Mesenchymal stem cell (in vitro differentiated cells and primary cell): ENCODE results near the gene ARL4D.

Source experiments
- DNase-seq: peaks from one replicate; pipeline ENCODE4 v3.0.0-alpha.2; 2013
- H2AFZ ChIP-seq: one replicate; pipeline ENCODE4 v1.6.1; 2013; ENCODE audit warnings: low read depth, mild to moderate bottlenecking, control low read depth, inconsistent platforms, low read length, moderate library complexity
- H2AK5ac ChIP-seq: 2 replicates; pipeline ENCODE4 v1.6.1; 2013; ENCODE audit warnings: low read length, moderate library complexity, mild to moderate bottlenecking, inconsistent platforms; ENCODE audit not compliant: severe bottlenecking
- H2BK120ac ChIP-seq: one replicate; pipeline ENCODE4 v1.6.1; 2013; ENCODE audit warnings: low read depth, mild to moderate bottlenecking, inconsistent platforms, low read length, moderate library complexity
- H2BK12ac ChIP-seq, 2 experiments: one replicate each; pipeline ENCODE4 v1.6.1; 2013; ENCODE audit warnings: inconsistent platforms in 2 of 2, low read length in 2 of 2, mild to moderate bottlenecking in 2 of 2, moderate library complexity in 2 of 2, control low read depth in 1 of 2
- H2BK15ac ChIP-seq: one replicate; pipeline ENCODE4 v1.6.1; 2013; ENCODE audit warnings: mild to moderate bottlenecking, low read depth, inconsistent platforms; ENCODE audit not compliant: poor library complexity, severe bottlenecking
- H2BK5ac ChIP-seq: 2 replicates; pipeline ENCODE4 v1.6.1; 2013; ENCODE audit warnings: low read depth, mild to moderate bottlenecking, low read length, control low read depth, inconsistent platforms; ENCODE audit not compliant: poor library complexity, severe bottlenecking
- H3K14ac ChIP-seq, 2 experiments: one replicate each; pipeline ENCODE4 v1.6.1; 2013; ENCODE audit warnings: inconsistent platforms in 2 of 2, low read length in 2 of 2, control low read depth in 1 of 2, mild to moderate bottlenecking in 1 of 2, moderate library complexity in 1 of 2
- H3K18ac ChIP-seq, 2 experiments: one replicate each; pipeline ENCODE4 v1.6.1; 2013; ENCODE audit warnings: inconsistent platforms in 2 of 2, low read length in 2 of 2, control low read depth in 1 of 2, low read depth in 1 of 2, mild to moderate bottlenecking in 1 of 2
- H3K23ac ChIP-seq, 2 experiments: one replicate each; pipeline ENCODE4 v1.6.1; 2013; ENCODE audit warnings: inconsistent platforms in 2 of 2, low read length in 2 of 2, mild to moderate bottlenecking in 2 of 2, moderate library complexity in 2 of 2, control low read depth in 1 of 2
- H3K27ac ChIP-seq: 2 replicates; pipeline ENCODE4 v1.5.1; 2013; ENCODE audit warnings: mild to moderate bottlenecking, moderate library complexity, low read length, control low read depth, inconsistent platforms; ENCODE audit not compliant: poor library complexity, severe bottlenecking
- H3K27me3 ChIP-seq, 2 experiments: 2 replicates each; pipeline versions ENCODE4 v1.6.1 to v1.7.0; 2013; ENCODE audit warnings: low read length in 2 of 2, mild to moderate bottlenecking in 2 of 2, moderate library complexity in 2 of 2, control low read depth in 1 of 2, inconsistent platforms in 1 of 2; ENCODE audit not compliant: control insufficient read depth in 1 of 2, insufficient read depth in 1 of 2
- H3K36me3 ChIP-seq, 2 experiments: 2 replicates each; pipeline versions ENCODE4 v1.6.1 to v1.7.0; 2013; ENCODE audit warnings: low read length in 2 of 2, control low read depth in 1 of 2, inconsistent platforms in 1 of 2, low read depth in 1 of 2, mild to moderate bottlenecking in 1 of 2; ENCODE audit not compliant: insufficient read depth in 2 of 2, control insufficient read depth in 1 of 2
- H3K4ac ChIP-seq, 2 experiments: one replicate each; pipeline ENCODE4 v1.6.1; 2013; ENCODE audit warnings: inconsistent platforms in 2 of 2, low read length in 2 of 2, mild to moderate bottlenecking in 2 of 2, moderate library complexity in 2 of 2, control low read depth in 1 of 2, low read depth in 1 of 2
- H3K4me1 ChIP-seq: 2 replicates; pipeline ENCODE4 v1.6.1; 2013; ENCODE audit warnings: low read depth, low read length, control low read depth; ENCODE audit not compliant: control insufficient read depth, insufficient read depth
- H3K4me2 ChIP-seq: 2 replicates; pipeline ENCODE4 v1.6.1; 2013; ENCODE audit warnings: low read length, mild to moderate bottlenecking, inconsistent platforms; ENCODE audit not compliant: poor library complexity, severe bottlenecking
- H3K4me3 ChIP-seq, 2 experiments: 2 replicates each; pipeline versions ENCODE4 v1.5.1 to v1.7.0; 2013; ENCODE audit warnings: low read length in 2 of 2, mild to moderate bottlenecking in 2 of 2, control low read depth in 1 of 2, low read depth in 1 of 2; ENCODE audit not compliant: insufficient read depth in 1 of 2
- H3K79me1 ChIP-seq: replicated peaks from 2 replicates; pipeline ENCODE4 v1.6.1; 2013; ENCODE audit warnings: mild to moderate bottlenecking, control low read depth, low read length, inconsistent platforms; ENCODE audit not compliant: poor library complexity, severe bottlenecking
- H3K9ac ChIP-seq: 2 replicates; pipeline ENCODE4 v1.7.0; 2013; ENCODE audit warnings: mild to moderate bottlenecking, low read length, moderate library complexity
- H3K9me3 ChIP-seq: 2 replicates; pipeline ENCODE4 v1.7.0; 2013; ENCODE audit warnings: mild to moderate bottlenecking, low read length; ENCODE audit not compliant: control insufficient read depth
- H4K8ac ChIP-seq: one replicate; pipeline ENCODE4 v1.6.1; 2013; ENCODE audit warnings: inconsistent platforms, mild to moderate bottlenecking, low read length, moderate library complexity
- H4K91ac ChIP-seq: one replicate; pipeline ENCODE4 v1.6.1; 2013; ENCODE audit warnings: mild to moderate bottlenecking, low read length, inconsistent platforms
- WGBS: methylation state at CpG from one replicate; pipeline ENCODE4 v1.1.7; 2013; ENCODE audit warnings: mixed read lengths; 5-methylcytosine and 5-hydroxymethylcytosine counted together

ARL4D gene

DNA sequence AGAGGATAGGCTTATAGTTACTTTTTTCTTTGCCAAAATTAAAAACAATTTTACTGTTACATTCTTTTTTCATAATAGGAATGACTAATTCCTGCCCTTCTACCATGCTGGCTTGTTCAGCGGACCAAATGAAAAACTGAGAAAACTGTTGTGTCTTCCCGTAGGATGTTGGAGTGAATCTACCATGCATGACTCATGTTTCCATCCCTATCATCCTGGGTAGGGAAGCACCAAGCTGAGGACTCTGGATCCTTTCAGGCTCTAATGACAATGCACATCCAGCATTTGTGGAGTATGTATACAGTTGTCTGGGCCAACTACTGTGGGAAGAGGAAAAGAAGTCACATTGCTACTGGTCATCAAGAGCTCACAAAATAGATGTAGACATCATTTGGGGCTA lies 43.9 kb downstream of the ARL4D start:
- Histone ChIP-seq H3K18ac (no peak overlapping the region), H3K27ac (peak overlapping the region; percentile 25), H2AK5ac (no peak overlapping the region), H2BK120ac (no peak overlapping the region), H2AFZ (no peak overlapping the region), H4K91ac (no peak overlapping the region), H3K79me1 (no peaks in the 10 kb centered on the region), H3K23ac (no peak overlapping the region), H3K36me3 (no peaks in the 10 kb centered on the region), H3K9ac (no peak overlapping the region), H3K4me2 (no peak overlapping the region), H3K27me3 (no peaks in the 10 kb centered on the region), H3K4ac (no peak overlapping the region), H2BK15ac (no peak overlapping the region), H2BK12ac (no peak overlapping the region), H3K4me1 (peaks cover 2% of the 10 kb centered on the region), H2BK5ac (no peak overlapping the region), H4K8ac (no peak overlapping the region), H3K14ac (no peak overlapping the region), H3K9me3 (no peaks in the 10 kb centered on the region), H3K4me3 (no peak overlapping the region)
- WGBS, result 56% methylated on average over 2 of the region's 2 CpGs
- peak; percentile 70 for DNase-seq

DNA sequence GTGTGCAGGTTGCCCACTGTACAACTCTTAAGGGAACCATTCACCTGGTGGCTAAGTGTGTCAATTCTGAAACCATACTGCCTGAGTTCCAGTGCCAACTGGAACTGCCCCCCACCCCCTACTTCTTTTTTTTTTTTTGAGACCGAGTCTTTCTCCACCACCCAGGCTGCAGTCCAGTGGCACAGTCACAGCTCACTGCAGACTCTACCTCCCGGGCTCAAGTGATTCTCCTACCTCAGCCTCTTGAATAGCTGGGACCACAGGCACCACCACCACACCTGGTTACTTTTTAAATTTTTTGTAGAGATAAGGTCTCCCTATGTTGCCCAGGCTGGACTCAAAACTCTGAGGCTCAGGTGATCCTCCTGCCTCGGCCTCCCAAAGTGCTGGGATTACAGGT lies 44.6 kb downstream of the ARL4D start:
- no peak overlapping the region for H3K4ac ChIP-seq
- no peak overlapping the region for H2BK12ac ChIP-seq
- WGBS, result 93% methylated on average over 2 of the region's 3 CpGs
- no peaks in the 10 kb centered on the region for H3K79me1 ChIP-seq
- H2AK5ac ChIP-seq, result peak overlapping the region; percentile 66
- H4K91ac ChIP-seq, result no peak overlapping the region
- no peak overlapping the region for H2BK120ac ChIP-seq
- no peak overlapping the region for H3K4me3 ChIP-seq
- H3K4me1 ChIP-seq, result peaks cover 2% of the 10 kb centered on the region
- H2BK5ac ChIP-seq, result no peak overlapping the region
- no peak overlapping the region for H4K8ac ChIP-seq
- no peak overlapping the region for H3K4me2 ChIP-seq
- no peak overlapping the region for H3K9ac ChIP-seq
- no peaks in the 10 kb centered on the region for H3K36me3 ChIP-seq
- H3K23ac ChIP-seq, result no peak overlapping the region
- peak overlapping the region; percentile 4 for H2BK15ac ChIP-seq
- H2AFZ ChIP-seq, result no peak overlapping the region
- H3K18ac ChIP-seq, result no peak overlapping the region
- no peak overlapping the region for H3K14ac ChIP-seq
- no peak overlapping the region for H3K27ac ChIP-seq
- no peaks in the 10 kb centered on the region for H3K9me3 ChIP-seq
- DNase-seq, result no peak
- H3K27me3 ChIP-seq, result no peaks in the 10 kb centered on the region

DNA sequence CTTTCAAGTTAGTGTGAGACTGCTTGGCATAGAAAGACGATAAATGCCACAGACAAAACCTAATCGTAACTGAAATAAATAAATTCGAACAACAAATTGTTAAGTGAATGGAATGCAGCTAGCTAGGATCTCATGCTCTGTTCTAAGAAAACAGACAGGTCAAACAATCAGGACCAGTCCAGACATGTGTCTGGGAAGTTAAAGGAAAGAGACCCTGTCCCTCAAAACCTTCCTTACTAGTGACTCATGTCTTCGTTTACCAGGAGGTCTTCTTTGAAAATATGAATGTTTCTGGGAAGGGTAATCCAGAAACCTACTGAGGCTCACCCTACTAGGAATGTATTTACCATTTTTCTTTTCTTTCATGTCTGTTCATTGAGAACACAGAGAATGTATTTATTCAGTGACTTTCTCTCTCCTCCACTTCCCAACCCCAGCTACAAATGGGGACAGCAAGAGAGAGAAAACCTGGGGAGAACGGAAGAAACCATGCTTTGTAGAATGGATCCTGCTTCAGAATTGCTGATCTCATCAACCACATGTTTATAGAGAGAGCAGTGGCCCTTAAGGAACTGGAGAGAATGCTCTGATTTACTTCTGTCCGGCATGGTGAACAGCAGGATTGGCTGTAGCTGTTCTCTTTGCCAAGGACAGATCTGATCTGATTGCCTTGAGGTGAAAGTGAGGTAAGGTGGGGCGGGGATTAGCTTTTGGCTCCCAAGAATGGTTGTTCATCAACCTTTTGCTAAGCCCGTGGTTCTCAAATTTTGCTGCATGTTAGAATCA lies 45.6 kb downstream of the ARL4D start:
- Histone ChIP-seq H3K9me3 (no peaks in the 10 kb centered on the region), H3K4me3 (no peak overlapping the region), H4K8ac (peak overlapping the region; percentile 17), H3K14ac (no peak overlapping the region), H3K4me1 (peaks cover 3% of the 10 kb centered on the region), H3K4ac (no peak overlapping the region), H2BK5ac (no peak overlapping the region), H3K4me2 (no peak overlapping the region), H2AFZ (no peak overlapping the region), H3K18ac (peak overlapping the region; percentile 19 to 38), H2BK15ac (no peak overlapping the region), H4K91ac (no peak overlapping the region), H3K9ac (no peak overlapping the region), H3K23ac (no peak overlapping the region), H3K27me3 (no peaks in the 10 kb centered on the region), H2AK5ac (peak overlapping the region; percentile 49), H2BK12ac (peak overlapping the region in 1 of 2 experiments; percentile 59), H3K36me3 (no peaks in the 10 kb centered on the region), H2BK120ac (no peak overlapping the region), H3K27ac (peak overlapping the region; percentile 35), H3K79me1 (no peaks in the 10 kb centered on the region)
- 75% methylated on average over 7 of the region's 8 CpGs for WGBS
- peak; percentile 76 for DNase-seq

DNA sequence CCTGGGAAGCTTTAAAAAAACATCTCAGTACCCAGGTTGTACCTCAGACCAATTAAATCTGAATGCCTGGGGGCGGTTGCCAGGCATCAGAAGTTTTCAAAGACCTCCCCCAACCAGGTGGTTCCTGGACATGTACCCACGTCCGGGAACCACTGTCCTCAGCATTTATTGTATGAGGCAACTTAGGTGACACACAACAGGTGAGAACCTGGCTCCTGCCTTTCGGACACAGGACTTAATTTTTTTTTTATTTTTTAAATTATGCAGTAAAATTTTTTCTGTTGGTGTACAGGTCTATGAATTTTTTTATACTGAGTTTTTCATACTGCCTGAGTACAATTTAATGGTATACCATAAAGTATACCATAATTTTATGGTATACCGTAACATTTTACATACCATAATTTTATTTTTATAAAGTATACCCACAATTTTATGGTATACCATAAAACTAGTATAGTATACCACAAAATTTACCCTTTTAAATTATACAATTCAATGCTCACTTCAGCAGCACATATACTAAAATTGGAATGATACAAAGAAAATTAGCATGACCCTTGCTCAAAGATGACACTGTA lies 46.3 kb downstream of the ARL4D start:
- 98% methylated on average over 3 of the region's 5 CpGs for WGBS
- Histone ChIP-seq H3K27me3 (no peaks in the 10 kb centered on the region), H3K14ac (no peak overlapping the region), H3K4me1 (peaks cover 7% of the 10 kb centered on the region), H2AK5ac (peak overlapping the region; percentile 49), H3K79me1 (no peaks in the 10 kb centered on the region), H4K8ac (no peak overlapping the region), H2AFZ (no peak overlapping the region), H3K23ac (no peak overlapping the region), H3K18ac (peak overlapping the region; percentile 19 to 38), H3K36me3 (no peaks in the 10 kb centered on the region), H4K91ac (no peak overlapping the region), H2BK120ac (no peak overlapping the region), H2BK5ac (no peak overlapping the region), H3K4ac (peak overlapping the region in 1 of 2 experiments; percentile 49), H3K4me3 (no peak overlapping the region), H3K9ac (no peak overlapping the region), H2BK15ac (no peak overlapping the region), H3K27ac (peak overlapping the region; percentile 35), H3K9me3 (no peaks in the 10 kb centered on the region), H2BK12ac (peak overlapping the region in 1 of 2 experiments; percentile 59), H3K4me2 (no peak overlapping the region)
- no peak for DNase-seq
